OCI-LY1 (cell line): ENCODE data around the gene TBC1D10A.
A peak's percentile ranks its signal among the peaks of the same experiment; 100 is the strongest.

Source experiments
- H2AFZ ChIP-seq: fragments of 200-600 bp; sonication (generic), shearing (Covaris generic); 2 replicates; pipeline ENCODE4 v1.6.0; 2014; ENCODE audit warnings: antibody characterized with exemption, mild to moderate bottlenecking, low read length
- H3F3A ChIP-seq: fragments of 200-600 bp; sonication (generic), shearing (Covaris generic); 2 replicates; pipeline ENCODE4 v1.6.0; 2014; ENCODE audit warnings: mild to moderate bottlenecking, antibody characterized with exemption, low read length, moderate library complexity; ENCODE audit not compliant: insufficient read depth
- H3K27ac ChIP-seq: fragments of 200-600 bp; sonication (generic); 2 replicates; pipeline ENCODE4 v1.5.1; 2014; ENCODE audit warnings: low read length, mixed run types, mild to moderate bottlenecking, low read depth; ENCODE audit not compliant: poor library complexity, severe bottlenecking
- H3K27me3 ChIP-seq: fragments of 200-600 bp; sonication (generic); 2 replicates; pipeline ENCODE4 v1.6.0; 2014; ENCODE audit warnings: antibody characterized with exemption, mild to moderate bottlenecking, low read length, moderate library complexity; ENCODE audit not compliant: insufficient read depth
- H3K36me3 ChIP-seq: fragments of 200-600 bp; sonication (generic); 2 replicates; pipeline ENCODE4 v1.6.1; 2014; ENCODE audit warnings: mild to moderate bottlenecking, antibody characterized with exemption, low read length, moderate library complexity, mixed read lengths; ENCODE audit not compliant: insufficient read depth
- H3K4me1 ChIP-seq: fragments of 200-600 bp; sonication (generic); 2 replicates; pipeline ENCODE4 v1.5.1; 2014; ENCODE audit warnings: mild to moderate bottlenecking, low read length, moderate library complexity; ENCODE audit not compliant: insufficient read depth, severe bottlenecking
- H3K4me2 ChIP-seq: fragments of 200-600 bp; sonication (generic), shearing (Covaris generic); 2 replicates; pipeline ENCODE4 v1.6.1; 2014; ENCODE audit warnings: low read length
- H3K4me3 ChIP-seq: fragments of 200-600 bp; sonication (generic); 2 replicates; pipeline ENCODE4 v1.5.1; 2014; ENCODE audit warnings: low read length, low read depth, mild to moderate bottlenecking, mixed read lengths; ENCODE audit not compliant: poor library complexity, severe bottlenecking
- H3K79me2 ChIP-seq: fragments of 200-600 bp; shearing (Covaris generic); 2 replicates; pipeline ENCODE4 v1.6.1; 2016; ENCODE audit warnings: mixed run types, low read length, mixed read lengths; ENCODE audit not compliant: insufficient read depth
- H3K9ac ChIP-seq: fragments of 200-600 bp; sonication (generic), shearing (Covaris generic); 2 replicates; pipeline ENCODE4 v1.6.1; 2014; ENCODE audit warnings: mild to moderate bottlenecking, low read length, mixed read lengths
- H3K9me2 ChIP-seq: fragments of 200-600 bp; sonication (generic), shearing (Covaris generic); 2 replicates; pipeline ENCODE4 v1.6.1; 2014; ENCODE audit warnings: low read depth, mild to moderate bottlenecking, low read length, mixed read lengths
- H3K9me3 ChIP-seq: fragments of 200-600 bp; shearing (Covaris generic); 2 replicates; pipeline ENCODE4 v1.6.1; 2014; ENCODE audit warnings: low read length, mixed read lengths
- H4K20me1 ChIP-seq: fragments of 200-600 bp; sonication (generic), shearing (Covaris generic); 2 replicates; pipeline ENCODE4 v1.6.0; 2016; ENCODE audit warnings: mild to moderate bottlenecking, low read length; ENCODE audit not compliant: insufficient read depth
- EZH2 ChIP-seq: fragments of 200-600 bp; sonication (generic), shearing (Covaris generic); IDR thresholded peaks from 2 replicates; pipeline ENCODE4 v1.8.0; 2017; ENCODE audit warnings: borderline replicate concordance, mixed run types, mild to moderate bottlenecking, antibody characterized with exemption, low read length, moderate library complexity, mixed read lengths
- TF ChIP-seq, protein P1 (sequence below): fragments of 200-600 bp; sonication (generic), shearing (Covaris generic); IDR thresholded peaks from 2 replicates; pipeline ENCODE4 v1.5.1; 2017; ENCODE audit warnings: mild to moderate bottlenecking, antibody characterized with exemption, low read length, moderate library complexity, mixed read lengths

TBC1D10A gene

GRCh38 chr22:30288419-30289140, 38.2 kb downstream of the TBC1D10A start:
- Histone ChIP-seq H3K79me2 (no peaks in the 10 kb centered on the region), H3K27me3 (no peaks in the 10 kb centered on the region), H3K4me3 (peak overlapping the region; percentile 66), H3K4me1 (peaks cover 18% of the 10 kb centered on the region), H3K27ac (no peak overlapping the region), H4K20me1 (no peaks in the 10 kb centered on the region), H3K9ac (peak overlapping the region; percentile 59), H3K4me2 (peak overlapping the region; percentile 75), H3K9me3 (no peaks in the 10 kb centered on the region), H3K9me2 (no peaks in the 10 kb centered on the region), H3F3A (no peaks in the 10 kb centered on the region), H3K36me3 (peaks cover 6% of the 10 kb centered on the region; the same call in 1 of the 2 replicates), H2AFZ (no peak overlapping the region)
- TF ChIP-seq, protein P1, sequence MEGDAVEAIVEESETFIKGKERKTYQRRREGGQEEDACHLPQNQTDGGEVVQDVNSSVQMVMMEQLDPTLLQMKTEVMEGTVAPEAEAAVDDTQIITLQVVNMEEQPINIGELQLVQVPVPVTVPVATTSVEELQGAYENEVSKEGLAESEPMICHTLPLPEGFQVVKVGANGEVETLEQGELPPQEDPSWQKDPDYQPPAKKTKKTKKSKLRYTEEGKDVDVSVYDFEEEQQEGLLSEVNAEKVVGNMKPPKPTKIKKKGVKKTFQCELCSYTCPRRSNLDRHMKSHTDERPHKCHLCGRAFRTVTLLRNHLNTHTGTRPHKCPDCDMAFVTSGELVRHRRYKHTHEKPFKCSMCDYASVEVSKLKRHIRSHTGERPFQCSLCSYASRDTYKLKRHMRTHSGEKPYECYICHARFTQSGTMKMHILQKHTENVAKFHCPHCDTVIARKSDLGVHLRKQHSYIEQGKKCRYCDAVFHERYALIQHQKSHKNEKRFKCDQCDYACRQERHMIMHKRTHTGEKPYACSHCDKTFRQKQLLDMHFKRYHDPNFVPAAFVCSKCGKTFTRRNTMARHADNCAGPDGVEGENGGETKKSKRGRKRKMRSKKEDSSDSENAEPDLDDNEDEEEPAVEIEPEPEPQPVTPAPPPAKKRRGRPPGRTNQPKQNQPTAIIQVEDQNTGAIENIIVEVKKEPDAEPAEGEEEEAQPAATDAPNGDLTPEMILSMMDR = no peak
- TF ChIP-seq EZH2 = no peak

GRCh38 chr22:30287648-30288418, 38.9 kb downstream of the TBC1D10A start:
- no peaks in the 10 kb centered on the region for H3K9me3 ChIP-seq
- no peaks in the 10 kb centered on the region for H3K9me2 ChIP-seq
- TF ChIP-seq, protein P1 = peak; percentile 95
- no peak for TF ChIP-seq EZH2
- H3K27ac ChIP-seq = no peak overlapping the region
- peaks cover 18% of the 10 kb centered on the region for H3K4me1 ChIP-seq
- H3K27me3 ChIP-seq = no peaks in the 10 kb centered on the region
- no peaks in the 10 kb centered on the region for H4K20me1 ChIP-seq
- H3K9ac ChIP-seq = no peak overlapping the region
- peaks cover 6% of the 10 kb centered on the region; the same call in 1 of the 2 replicates for H3K36me3 ChIP-seq
- no peaks in the 10 kb centered on the region for H3F3A ChIP-seq
- no peak overlapping the region; the same call in 1 of the 2 replicates for H3K4me2 ChIP-seq
- H2AFZ ChIP-seq = no peak overlapping the region
- H3K4me3 ChIP-seq = no peak overlapping the region
- no peaks in the 10 kb centered on the region for H3K79me2 ChIP-seq

DNA sequence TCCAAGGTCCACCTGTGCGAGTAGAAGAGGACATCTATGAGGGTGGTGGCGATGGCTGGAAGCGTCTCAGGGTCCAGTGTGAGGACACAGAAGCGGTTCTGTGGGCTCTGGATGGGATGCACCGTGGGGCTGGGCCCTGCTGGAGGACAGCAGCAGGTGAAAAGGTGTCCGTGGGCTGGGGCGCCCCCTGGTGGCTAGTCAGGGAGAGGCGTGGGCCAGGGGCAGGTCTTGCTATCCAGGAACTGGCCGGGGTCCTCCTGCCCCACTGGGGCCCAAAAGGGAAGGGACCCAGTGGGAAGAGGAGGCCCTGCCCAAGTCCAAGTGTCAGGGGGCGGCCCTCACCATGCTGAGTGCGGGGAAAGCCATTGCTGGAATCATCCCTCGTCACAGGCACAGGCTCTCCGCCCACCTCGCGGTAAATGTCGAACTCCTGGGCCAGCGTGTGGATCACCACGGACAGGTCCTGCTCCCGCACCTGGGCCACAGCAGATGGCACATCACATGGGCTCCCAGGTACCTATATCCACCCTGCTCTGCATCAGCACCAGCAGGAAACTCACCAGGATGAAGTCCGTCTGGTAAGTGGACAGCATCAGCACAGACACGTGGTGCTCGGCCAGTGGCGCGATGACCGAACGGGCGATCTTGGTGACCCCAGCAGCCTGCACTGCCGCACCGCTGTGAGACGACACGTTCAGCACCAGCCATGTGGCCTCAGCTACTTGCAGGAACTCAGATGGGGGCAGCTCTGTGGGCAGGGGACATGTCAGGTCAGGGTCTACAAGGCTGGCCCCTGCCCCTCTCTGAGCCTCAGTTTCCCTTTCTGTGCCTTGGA, 39.7 kb downstream of the TBC1D10A start:
- H3K79me2 ChIP-seq = no peaks in the 10 kb centered on the region
- no peaks in the 10 kb centered on the region for H3K36me3 ChIP-seq
- H2AFZ ChIP-seq = no peak overlapping the region
- H3K27me3 ChIP-seq = no peaks in the 10 kb centered on the region
- no peaks in the 10 kb centered on the region for H3F3A ChIP-seq
- H3K4me1 ChIP-seq = peaks cover 18% of the 10 kb centered on the region
- H4K20me1 ChIP-seq = no peaks in the 10 kb centered on the region
- no peak overlapping the region for H3K9ac ChIP-seq
- H3K27ac ChIP-seq = no peak overlapping the region
- no peak overlapping the region for H3K4me2 ChIP-seq
- H3K9me3 ChIP-seq = no peaks in the 10 kb centered on the region
- no peak for TF ChIP-seq EZH2
- TF ChIP-seq, protein P1 = peak; percentile 80
- no peaks in the 10 kb centered on the region for H3K9me2 ChIP-seq
- H3K4me3 ChIP-seq = no peak overlapping the region
